Neural progenitor cell (in vitro differentiated cells): ENCODE measurements around the gene CHI3L2. TPM values are rescaled to one million over a fixed set of nuclear protein-coding genes. Genes with fewer than 3 reads are reported as not detected.

Experiments
- DNase-seq: peaks from one replicate; pipeline ENCODE4 v3.0.0-alpha.2; 2016; ENCODE audit warnings: low spot score
- H2AFZ ChIP-seq: fragments of 200-600 bp; sonication (generic); replicated peaks from 2 replicates; pipeline ENCODE4 v1.6.1; 2016; ENCODE audit warnings: antibody characterized with exemption
- H3F3A ChIP-seq: fragments of 200-600 bp; sonication (generic); 2 replicates; pipeline ENCODE4 v1.6.1; 2016; ENCODE audit warnings: antibody characterized with exemption, low read depth
- H3K27ac ChIP-seq: fragments of 200-600 bp; sonication (generic); 2 replicates; pipeline ENCODE4 v1.5.1; 2016; ENCODE audit warnings: mild to moderate bottlenecking
- H3K27me3 ChIP-seq: fragments of 200-600 bp; sonication (generic); 2 replicates; pipeline ENCODE4 v1.6.1; 2016; ENCODE audit warnings: mild to moderate bottlenecking, moderate library complexity
- H3K36me3 ChIP-seq: fragments of 200-600 bp; sonication (generic); 2 replicates; pipeline ENCODE4 v1.5.1; 2016
- H3K4me1 ChIP-seq: fragments of 200-600 bp; sonication (generic); 2 replicates; pipeline ENCODE4 v1.6.1; 2016; ENCODE audit warnings: mixed run types
- H3K4me2 ChIP-seq: fragments of 200-600 bp; sonication (generic); 2 replicates; pipeline ENCODE4 v1.6.1; 2016
- H3K4me3 ChIP-seq: fragments of 200-600 bp; sonication (generic); 2 replicates; pipeline ENCODE4 v1.5.1; 2016
- H3K79me2 ChIP-seq: fragments of 200-600 bp; sonication (generic); 2 replicates; pipeline ENCODE4 v1.6.1; 2016; ENCODE audit warnings: low read depth
- H3K9ac ChIP-seq: fragments of 200-600 bp; sonication (generic); 2 replicates; pipeline ENCODE4 v1.6.1; 2016
- H3K9me3 ChIP-seq: fragments of 200-600 bp; sonication (generic); 2 replicates; pipeline ENCODE4 v1.5.1; 2016; ENCODE audit warnings: low read depth
- H4K20me1 ChIP-seq: fragments of 200-600 bp; sonication (generic); 2 replicates; pipeline ENCODE4 v1.6.1; 2016; ENCODE audit warnings: low read depth
- H3K27ac Mint-ChIP-seq: 3 replicates; pipeline ENCODE4 v1.8.0; 2021; ENCODE audit warnings: mixed read lengths
- H3K27me3 Mint-ChIP-seq: 2 replicates; pipeline ENCODE4 v1.8.0; 2022; ENCODE audit warnings: low read depth, mild to moderate bottlenecking, inconsistent platforms, moderate library complexity, mixed read lengths; ENCODE audit not compliant: insufficient read depth
- H3K36me3 Mint-ChIP-seq: 3 replicates; pipeline ENCODE4 v1.8.0; 2021; ENCODE audit warnings: mixed read lengths
- H3K4me1 Mint-ChIP-seq: 3 replicates; pipeline ENCODE4 v1.8.0; 2021; ENCODE audit warnings: mixed read lengths
- H3K4me3 Mint-ChIP-seq: 3 replicates; pipeline ENCODE4 v1.8.0; 2021; ENCODE audit warnings: mild to moderate bottlenecking, moderate library complexity, mixed read lengths
- H3K9me3 Mint-ChIP-seq: 3 replicates; pipeline ENCODE4 v1.8.0; 2020; ENCODE audit warnings: mixed read lengths
- CTCF ChIP-seq: fragments of 200-600 bp; sonication (generic); IDR thresholded peaks from 2 replicates; pipeline ENCODE4 v1.5.1; 2017; ENCODE audit warnings: antibody characterized with exemption, mild to moderate bottlenecking
- EZH2 ChIP-seq: fragments of 200-600 bp; sonication (generic); IDR thresholded peaks from 2 replicates; pipeline ENCODE4 v1.6.1; 2017; ENCODE audit warnings: antibody characterized with exemption, mild to moderate bottlenecking, moderate library complexity
- EZH2phosphoT487 ChIP-seq: fragments of 200-600 bp; sonication (generic); IDR thresholded peaks from 2 replicates; pipeline ENCODE4 v1.6.1; 2017; ENCODE audit warnings: antibody characterized with exemption
- total RNA-seq: library from RNA; depleted of rRNA; stranded (reverse); fragments of >200 nt; gene quantifications from 2 replicates; pipeline ENCODE4 v1.2.3, GENCODE V29; 2015; ENCODE audit warnings: low replicate concordance

CHI3L2 gene
- total RNA-seq, 1 donor from 2014 or later: not detected

GRCh38 chr1:111191496-111191895 is 36.0 kb upstream of the CHI3L2 start:
- Histone ChIP-seq H3K27ac (no peak overlapping the region), H4K20me1 (no peaks in the 10 kb centered on the region), H2AFZ (no peak overlapping the region), H3K4me3 (no peak overlapping the region), H3K9ac (no peak overlapping the region), H3K9me3 (no peaks in the 10 kb centered on the region), H3F3A (no peaks in the 10 kb centered on the region), H3K27me3 (no peaks in the 10 kb centered on the region), H3K4me1 (no peaks in the 10 kb centered on the region), H3K36me3 (no peaks in the 10 kb centered on the region), H3K79me2 (no peaks in the 10 kb centered on the region), H3K4me2 (no peak overlapping the region)
- no peak for DNase-seq
- Mint-ChIP-seq H3K9me3 (no peaks in the 10 kb centered on the region), H3K27ac (no peak overlapping the region), H3K4me1 (peaks cover 1% of the 10 kb centered on the region), H3K4me3 (no peak overlapping the region), H3K27me3 (peaks cover 7% of the 10 kb centered on the region), H3K36me3 (peaks cover 13% of the 10 kb centered on the region)
- no peak for TF ChIP-seq CTCF

- Histone ChIP-seq H3F3A (no peaks in the 10 kb centered on the region), H3K4me2 (no peak overlapping the region), H2AFZ (no peak overlapping the region), H3K27ac (no peak overlapping the region), H3K79me2 (no peaks in the 10 kb centered on the region), H3K9me3 (no peaks in the 10 kb centered on the region), H3K4me1 (no peaks in the 10 kb centered on the region), H3K9ac (no peak overlapping the region), H3K4me3 (no peak overlapping the region), H4K20me1 (no peaks in the 10 kb centered on the region), H3K27me3 (no peaks in the 10 kb centered on the region), H3K36me3 (no peaks in the 10 kb centered on the region)
- no peak overlapping the region for H3K27ac Mint-ChIP-seq
- DNase-seq: no peak
- TF ChIP-seq CTCF (no peak), EZH2phosphoT487 (no peak)
- peaks cover 7% of the 10 kb centered on the region for H3K27me3 Mint-ChIP-seq
- no peaks in the 10 kb centered on the region for H3K9me3 Mint-ChIP-seq
- H3K36me3 Mint-ChIP-seq: peaks cover 7% of the 10 kb centered on the region
- H3K4me3 Mint-ChIP-seq: no peak overlapping the region
- H3K4me1 Mint-ChIP-seq: peaks cover 2% of the 10 kb centered on the region
Observed at GRCh38 chr1:111192074-111192473, 35.4 kb upstream of the CHI3L2 start.

GRCh38 chr1:111192658-111193519 is 34.6 kb upstream of the CHI3L2 start:
- DNase-seq: no peak
- Mint-ChIP-seq H3K27me3 (peaks cover 7% of the 10 kb centered on the region), H3K4me3 (no peak overlapping the region), H3K4me1 (peaks cover 2% of the 10 kb centered on the region), H3K27ac (no peak overlapping the region), H3K9me3 (no peaks in the 10 kb centered on the region), H3K36me3 (peaks cover 6% of the 10 kb centered on the region)
- Histone ChIP-seq H3K36me3 (no peaks in the 10 kb centered on the region), H3K9ac (no peak overlapping the region), H3K4me1 (no peaks in the 10 kb centered on the region), H3K4me2 (no peak overlapping the region), H4K20me1 (no peaks in the 10 kb centered on the region), H3F3A (no peaks in the 10 kb centered on the region), H3K79me2 (no peaks in the 10 kb centered on the region), H2AFZ (no peak overlapping the region), H3K9me3 (no peaks in the 10 kb centered on the region), H3K27ac (no peak overlapping the region), H3K27me3 (no peaks in the 10 kb centered on the region), H3K4me3 (no peak overlapping the region)
- TF ChIP-seq CTCF (no peak), EZH2 (no peak)
